HTR-8/SVneo (cell line): ENCODE data around the gene AJM1.
A peak's percentile ranks its signal among the peaks of the same experiment; 100 is the strongest.
"Not testable (repeated sequence)": the region's sequence is repeated elsewhere in the genome, so short reads cannot be mapped to it uniquely, and the experiment has no call there.

Source experiments
- DNase-seq: peaks from one replicate; pipeline ENCODE4 v3.0.0; 2011; ENCODE audit warnings: low spot score, mixed read lengths; ENCODE audit not compliant: insufficient read length
- FAIRE-seq: peaks from 2 replicates; lab custom pipeline; 2011; peaks lifted over from hg19 to GRCh38; lab: Jason Lieb, UNC

Gene AJM1

DNA sequence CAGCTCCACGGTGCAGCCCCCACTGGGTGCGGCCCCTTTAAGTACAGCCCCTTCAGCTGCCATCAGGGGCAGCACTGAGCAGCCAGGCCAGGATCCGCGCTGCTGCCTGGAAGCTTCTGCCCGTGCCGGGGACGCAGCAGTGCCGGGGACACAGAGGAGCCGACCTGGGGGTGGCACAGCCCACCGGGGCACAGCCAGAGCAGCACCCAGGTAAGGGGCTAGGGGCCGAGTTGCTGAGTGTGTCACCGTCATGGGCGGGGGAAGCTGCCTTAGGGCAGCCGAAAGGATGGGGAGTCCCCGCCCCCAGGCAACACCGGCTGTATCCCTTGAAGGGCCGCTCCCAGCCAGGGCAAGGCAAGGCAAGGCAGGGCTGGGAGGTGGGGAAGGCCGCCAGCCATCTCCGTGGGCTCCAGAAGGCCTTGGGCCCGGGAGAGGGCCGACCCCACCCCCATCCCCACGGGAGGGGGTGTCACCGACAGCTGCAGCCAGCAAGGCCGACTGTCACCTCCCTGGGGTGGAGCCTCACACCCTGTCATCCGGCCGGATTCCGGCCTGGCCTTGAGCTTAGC is at the start of gene AJM1:
AJM1 (plus strand) TSS at position 99 of the 569 bp plus-strand sequence. CDS start 1,937 bp downstream, outside the sequence.
- peak; percentile 66 for DNase-seq
- peak; percentile 80 for FAIRE-seq

DNA sequence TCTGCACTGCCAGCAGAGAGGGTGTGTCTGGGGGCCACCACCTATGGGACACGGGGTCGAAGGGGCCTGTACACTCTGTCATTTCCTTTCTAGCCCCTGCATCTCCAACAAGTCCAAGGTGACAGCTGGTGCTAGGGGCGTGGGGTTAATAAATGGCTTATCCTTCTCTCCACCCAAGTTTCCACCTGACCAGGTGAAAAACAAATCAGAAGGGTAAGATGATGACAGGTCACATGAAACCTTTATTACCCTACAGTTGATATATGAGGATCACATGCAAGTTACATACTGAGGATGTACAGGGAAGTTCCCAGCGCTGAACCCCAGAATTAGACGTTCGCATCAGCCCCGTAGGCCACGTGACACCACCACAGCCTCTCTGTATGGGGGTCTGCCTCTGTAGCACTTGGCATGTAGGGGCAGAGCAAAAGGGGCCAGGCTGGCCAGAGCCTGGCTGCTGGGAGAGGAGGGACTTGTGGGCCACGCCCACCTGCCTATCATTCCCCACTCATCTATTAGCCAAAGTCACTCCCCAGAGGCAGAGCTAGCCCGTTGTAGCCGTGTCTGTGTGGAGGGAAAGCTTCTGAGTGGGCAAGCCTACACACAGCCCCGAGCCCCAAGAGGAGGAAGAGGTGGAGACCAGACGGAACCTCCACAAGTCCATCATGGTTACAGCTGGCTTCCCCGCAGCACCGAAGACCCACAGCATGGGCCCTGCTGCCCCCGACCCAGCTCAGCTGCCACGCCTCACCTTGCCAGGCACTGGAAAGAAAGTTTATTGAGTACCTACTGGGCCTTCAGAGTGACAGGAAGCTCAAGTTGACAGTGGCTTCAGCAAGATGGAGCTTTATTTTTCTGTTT is 49.0 kb upstream of the AJM1 start:
- DNase-seq, result no peak

DNA sequence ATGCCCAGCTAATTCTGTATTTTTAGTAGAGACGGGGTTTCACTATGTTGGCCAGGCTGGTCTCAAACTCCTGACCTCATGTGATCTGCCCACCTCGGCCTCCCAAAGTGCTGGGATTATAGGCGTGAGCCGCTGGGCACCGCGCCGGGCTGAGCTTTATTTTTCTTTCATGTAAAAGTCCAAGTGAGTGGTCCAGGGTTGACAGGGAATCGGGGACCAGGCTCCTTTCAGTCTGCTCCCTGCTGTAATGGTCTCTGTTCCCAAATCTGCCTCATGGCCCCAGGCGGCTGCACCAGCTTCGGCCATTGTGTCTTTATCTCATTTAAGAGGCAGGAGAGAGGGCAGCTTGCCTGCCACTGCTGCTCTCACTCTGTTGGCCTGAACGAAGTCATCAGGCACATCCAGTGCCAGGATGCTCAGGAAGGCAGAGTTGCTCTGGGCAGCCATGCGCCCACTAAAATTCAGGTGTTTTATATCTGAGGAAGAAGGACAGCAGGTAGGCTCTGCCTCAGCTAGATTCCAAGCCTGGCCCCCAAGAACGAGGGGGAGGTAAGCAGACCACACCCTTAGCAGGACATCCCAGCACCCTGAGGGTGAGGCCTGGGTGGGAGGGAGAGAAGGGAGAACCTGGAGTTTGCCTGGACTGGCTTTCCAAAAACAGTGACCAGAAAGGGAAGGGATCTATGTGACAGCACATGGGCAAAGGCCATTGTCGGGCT is 47.8 kb upstream of the AJM1 start:
- no peak for DNase-seq
- FAIRE-seq, result no peak

More for the DNA sequence above, 49.0 kb upstream of the AJM1 start:
- no peak for FAIRE-seq

DNA sequence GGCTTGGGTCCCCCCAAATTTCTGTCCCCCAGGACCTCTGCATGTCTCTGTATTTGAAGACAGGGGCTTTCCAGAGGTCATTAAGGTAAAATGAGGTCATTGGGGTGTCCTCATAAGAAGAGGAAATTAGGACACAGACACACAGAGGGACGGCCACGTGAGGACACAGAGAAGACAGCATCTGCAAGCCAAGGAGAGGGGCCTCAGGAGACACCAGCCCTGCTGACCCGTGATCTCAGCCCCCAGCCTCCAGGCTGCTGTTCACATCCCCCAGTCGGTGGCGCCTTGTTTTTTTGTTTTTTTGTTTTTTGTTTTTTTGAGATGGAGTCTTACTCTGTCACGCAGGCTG is 47.3 kb upstream of the AJM1 start:
- FAIRE-seq, result no peak

DNA sequence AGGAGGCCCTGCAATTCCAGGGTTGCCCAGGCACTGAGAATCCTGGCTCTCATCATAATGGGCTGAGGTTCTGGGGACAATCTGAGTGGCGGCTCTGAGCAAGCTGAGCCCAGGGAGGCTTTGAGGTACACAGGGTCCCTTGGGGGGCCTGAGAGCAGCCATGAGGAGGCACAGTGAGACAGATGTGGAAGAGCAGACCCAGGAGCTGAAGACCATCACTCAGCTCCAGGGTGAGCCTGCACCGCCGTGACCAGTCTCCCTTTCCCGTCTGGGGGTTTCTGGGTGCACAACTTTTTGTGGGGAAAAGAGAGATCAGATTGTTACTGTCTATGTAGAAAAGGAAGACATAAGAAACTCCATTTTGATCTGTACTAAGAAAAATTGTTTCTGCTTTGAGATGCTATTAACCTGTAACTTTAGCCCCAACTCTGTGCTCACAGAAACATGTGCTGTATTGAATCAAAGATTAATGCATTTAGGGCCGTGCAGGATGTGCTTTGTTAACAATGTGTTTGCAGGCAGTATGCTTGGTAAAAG is 46.0 kb upstream of the AJM1 start, which contains the start of gene CCDC183:
CCDC183 (plus strand) TSS at position 101 of the 537 bp plus-strand sequence; CDS start at position 161, 60 bp downstream.
- FAIRE-seq (no peak), DNase-seq (no peak)

More for the DNA sequence above, 47.3 kb upstream of the AJM1 start:
- no peak for DNase-seq

DNA sequence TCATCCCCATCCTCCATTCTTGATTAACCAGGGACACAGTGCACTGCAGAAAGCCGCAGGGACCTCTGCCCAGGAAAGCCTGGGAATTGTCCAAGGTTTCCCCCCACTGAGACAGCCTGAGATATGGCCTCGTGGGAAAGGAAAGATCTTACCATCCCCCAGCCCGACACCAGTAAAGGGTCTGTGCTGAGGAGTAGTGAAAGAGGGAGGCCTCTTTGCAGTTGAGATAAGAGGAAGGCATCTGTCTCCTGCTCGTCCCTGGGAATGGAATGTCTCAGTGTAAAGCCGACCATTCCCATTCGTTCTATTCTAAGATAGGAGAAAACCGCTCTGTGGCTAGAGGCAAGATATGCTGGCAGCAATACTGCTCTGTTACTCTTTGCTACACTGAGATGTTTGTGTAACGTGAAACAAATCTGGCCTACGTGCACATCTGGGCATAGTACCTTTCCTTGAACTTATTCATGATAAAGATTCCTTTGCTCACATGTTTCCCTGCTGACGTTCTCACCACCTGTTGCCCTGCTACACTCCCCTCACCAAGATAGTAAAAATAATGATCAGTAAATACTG is 45.4 kb upstream of the AJM1 start:
- FAIRE-seq, DNase-seq: not testable (repeated sequence)

DNA sequence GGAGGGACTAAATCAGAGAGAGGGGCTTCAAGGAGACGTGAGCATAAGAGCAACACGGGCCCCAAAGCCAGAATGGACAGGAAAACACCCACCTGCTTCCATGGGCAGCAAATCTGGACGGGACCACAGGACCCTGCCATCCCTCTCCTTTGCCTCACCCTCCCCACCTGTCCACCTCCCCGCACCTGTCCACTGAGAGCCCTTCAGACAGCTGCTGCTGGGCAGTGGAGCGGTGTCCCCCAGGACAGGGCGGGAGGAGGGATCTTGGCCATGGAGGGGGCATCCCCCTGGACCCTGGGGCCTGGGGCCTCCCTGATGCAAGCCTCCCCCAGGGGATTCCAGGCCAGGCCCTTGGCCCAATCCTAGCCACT is 43.6 kb upstream of the AJM1 start:
- FAIRE-seq (no peak), DNase-seq (no peak)

DNA sequence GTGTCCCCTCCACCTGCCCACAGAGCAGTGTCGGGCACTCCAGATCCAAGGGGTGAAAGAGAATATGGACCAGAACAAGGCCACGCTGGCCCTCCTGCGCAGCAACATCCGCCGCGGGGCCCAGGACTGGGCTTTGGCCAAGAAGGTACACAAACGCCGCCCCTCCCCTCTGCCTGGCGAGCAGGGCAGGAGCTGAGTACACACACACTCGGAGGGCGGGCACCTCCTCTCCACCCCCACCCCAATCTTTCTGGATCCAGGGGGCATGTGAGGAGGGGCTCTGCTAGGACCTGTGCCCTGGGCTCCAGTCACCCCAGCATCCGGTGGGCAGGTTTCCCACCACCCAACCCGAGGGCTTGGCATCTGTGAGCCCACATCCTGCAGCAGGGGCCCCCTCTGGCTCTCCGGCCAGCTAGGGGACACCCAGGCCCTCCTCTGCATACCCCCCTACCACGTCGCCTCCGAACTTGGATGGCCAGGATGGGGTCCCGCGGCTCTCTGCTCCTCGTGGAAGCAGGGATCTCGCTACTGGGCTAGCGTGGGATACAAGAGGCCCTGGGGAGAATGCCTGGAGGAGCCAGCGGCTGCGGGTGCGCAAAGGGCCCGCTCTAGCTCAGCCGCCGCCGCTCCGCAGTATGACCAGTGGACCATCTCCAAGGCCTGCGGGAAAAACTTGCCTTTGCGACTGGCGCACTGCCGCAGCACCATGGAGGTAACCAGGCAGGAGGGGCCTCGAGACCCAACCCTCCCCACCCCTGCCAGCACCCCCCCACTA is 43.0 kb upstream of the AJM1 start:
- no peak for FAIRE-seq
- DNase-seq, result no peak

DNA sequence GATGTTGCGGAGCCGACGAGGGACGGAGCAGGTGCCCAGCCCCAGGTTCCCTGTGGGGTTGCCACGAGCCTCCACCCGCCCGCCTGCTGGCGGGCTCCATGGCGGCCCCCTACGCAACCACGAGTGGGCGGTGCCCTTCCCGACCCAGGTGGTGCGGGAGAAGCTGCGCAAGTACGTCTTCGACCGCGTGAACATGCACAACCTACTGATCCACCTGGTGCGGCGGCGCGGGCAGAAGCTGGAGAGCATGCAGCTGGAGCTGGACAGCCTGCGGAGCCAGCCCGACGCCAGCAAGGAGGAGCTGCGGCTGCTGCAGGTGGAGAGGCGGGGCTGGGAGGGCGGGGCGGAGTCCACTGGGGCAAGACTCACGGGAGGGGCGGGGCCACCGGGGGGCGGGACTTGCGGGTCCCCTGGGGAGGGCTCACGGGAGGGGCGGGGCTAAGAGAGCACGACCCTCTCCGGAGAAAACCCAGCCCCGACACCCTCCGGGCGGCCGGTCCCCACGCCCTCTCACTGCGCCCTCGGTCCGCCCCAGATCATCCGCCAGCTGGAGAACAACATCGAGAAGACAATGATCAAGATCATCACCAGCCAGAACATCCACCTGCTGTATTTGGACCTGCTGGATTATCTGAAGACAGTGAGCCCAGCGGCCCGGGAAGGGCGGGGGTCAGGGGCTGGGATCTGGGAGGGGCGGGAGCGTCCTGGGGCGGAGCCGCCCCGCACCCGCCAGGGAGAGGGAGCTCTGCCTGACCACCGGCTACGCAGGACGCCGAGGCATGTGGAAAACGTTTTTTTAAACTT is 42.2 kb upstream of the AJM1 start:
- FAIRE-seq (no peak), DNase-seq (peak; percentile 75)

DNA sequence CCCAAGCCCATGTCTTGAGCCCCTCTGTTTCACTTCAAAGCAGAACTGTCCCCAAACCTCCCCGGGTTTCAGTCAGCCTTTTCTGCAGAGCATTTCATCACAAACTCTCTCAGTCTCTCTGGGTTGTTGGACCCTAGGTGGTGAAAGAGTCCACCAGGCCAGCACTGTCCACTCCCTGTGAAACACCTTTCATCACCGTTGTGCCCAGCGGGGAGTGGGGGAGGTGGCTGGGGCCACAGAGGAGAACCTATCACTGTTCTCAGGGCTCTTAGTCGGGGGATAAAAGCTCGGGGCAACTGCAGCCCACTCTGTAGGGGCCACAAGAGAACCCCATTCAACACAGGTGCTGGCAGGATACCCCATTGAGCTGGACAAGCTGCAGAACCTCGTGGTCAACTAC is 40.0 kb upstream of the AJM1 start:
- FAIRE-seq, result no peak
- no peak for DNase-seq

DNA sequence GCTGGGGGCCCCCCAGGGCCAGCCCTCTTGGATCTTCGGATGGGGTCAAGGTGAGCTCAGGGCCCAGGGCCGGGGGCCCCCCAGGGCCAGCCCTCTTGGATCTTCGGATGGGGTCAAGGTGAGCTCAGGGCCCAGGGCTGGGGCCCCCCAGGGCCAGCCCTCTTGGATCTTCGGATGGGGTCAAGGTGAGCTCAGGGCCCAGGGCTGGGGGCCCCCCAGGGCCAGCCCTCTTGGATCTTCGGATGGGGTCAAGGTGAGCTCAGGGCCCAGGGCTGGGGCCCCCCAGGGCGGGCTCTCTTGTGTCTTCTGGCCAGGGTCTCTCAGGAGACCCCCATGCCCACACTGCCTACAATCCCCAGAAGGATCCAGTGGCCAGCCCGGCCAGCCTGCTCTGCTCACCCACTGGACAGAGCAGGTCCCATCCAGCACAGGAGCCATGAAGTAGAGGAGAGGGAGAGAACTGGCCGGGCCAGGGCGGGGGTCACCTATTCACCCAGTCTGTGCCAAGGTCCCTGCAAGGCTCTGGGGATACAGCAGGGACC is 39.2 kb upstream of the AJM1 start:
- FAIRE-seq, DNase-seq: not testable (repeated sequence)

DNA sequence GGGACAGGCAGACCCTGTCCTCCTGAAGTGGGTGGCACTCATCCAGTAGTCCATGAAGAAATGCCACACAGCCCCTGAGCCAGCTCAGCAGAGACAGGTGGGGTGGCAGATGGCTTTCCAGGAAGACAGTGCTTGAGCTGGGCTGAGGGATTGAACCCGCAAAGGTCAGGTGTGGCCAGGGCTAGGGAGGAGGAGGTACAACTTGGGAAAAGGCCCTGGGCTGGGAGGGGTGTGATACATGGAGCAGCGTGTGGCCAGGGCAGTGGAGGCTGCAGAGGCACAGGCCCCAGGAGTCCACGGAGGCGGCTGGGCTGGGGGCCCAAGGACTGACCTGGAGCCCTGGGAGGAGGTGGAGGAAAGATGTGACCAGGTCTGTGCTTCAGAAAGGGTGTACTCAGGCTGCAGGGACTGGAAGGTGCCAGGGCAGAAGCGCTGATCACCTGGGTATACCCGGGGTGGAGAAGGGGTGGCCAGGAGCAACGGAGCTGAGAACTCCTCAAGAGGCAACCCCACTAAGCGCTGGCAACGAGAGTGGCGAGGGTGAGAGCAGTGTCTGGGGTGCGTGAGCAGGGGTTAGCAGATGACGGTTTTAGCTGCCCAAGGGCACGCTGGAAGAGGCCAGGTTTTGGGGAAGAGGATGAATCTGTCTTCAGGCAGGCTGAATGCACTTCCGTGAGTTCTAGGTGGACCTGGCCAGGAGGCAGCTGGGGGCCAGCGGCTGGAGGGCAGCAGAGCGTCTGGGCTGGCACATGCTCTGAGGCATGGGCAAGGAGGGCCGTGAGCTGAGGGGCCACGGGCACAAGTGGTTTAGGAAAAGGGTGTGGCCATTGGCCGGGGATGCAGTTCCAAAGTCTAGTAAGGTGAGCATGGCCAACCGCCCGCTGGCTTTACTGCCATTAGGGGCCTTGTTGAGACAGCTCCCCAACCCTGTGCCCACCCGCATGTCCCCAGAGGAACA is 38.4 kb upstream of the AJM1 start:
- DNase-seq (no peak), FAIRE-seq (no peak)

DNA sequence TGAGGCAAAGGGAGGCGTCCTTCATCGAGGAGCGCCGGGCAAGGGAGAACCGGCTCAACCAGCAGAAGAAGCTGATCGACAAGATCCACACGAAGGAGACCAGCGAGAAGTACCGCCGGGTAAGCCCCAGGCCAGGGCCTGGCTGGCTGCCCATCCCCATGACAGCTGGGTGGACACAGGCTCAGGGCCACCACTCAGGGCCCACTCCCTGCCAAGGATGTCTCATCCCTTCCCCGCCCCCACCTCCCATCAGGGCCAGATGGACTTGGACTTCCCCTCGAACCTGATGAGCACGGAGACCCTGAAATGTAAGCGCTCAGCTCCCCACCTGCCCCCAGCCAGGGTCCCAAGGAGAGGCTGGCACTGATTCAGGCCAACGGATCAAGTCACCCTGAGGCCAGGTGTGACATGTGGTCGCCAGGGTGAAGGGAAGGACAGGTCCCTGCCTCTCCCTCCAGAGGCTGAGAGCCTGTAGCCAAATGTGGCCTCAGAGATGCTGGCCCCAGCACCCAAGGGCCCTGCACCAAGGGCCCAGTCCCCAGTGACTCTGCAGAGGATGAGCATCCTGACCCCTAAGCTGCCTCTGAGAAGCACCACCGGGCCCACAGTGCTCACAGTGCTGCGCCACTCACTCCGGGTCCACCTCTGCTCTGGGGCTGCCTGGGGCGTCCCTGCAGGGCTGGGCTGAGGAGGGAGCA is 37.6 kb upstream of the AJM1 start:
- DNase-seq (no peak), FAIRE-seq (no peak)

DNA sequence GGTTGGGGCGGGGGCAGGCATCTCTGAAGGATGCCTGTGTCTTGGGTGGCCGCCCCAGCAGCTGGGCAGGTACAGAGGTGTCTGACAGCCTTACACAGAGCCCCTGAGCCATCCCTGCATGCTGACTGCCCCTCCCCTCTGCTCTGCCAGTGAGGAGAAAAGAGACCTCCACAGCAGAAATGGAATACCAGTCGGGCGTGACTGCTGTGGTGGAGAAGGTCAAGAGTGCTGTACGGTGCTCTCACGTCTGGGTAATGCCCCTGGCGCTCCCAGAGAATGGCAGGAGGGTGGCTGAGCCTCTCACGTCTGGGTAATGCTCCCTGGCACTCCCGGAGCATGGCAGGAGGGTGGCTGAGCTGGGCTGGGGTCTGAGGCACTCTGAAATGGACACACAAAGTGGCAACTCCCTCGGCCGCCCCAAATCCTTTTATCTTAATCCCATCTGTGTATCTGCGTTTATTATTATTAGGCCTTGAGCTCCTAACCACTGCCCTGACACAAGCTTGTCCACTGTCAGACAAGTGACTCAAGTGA is 37.0 kb upstream of the AJM1 start:
- FAIRE-seq (no peak), DNase-seq (no peak)

DNA sequence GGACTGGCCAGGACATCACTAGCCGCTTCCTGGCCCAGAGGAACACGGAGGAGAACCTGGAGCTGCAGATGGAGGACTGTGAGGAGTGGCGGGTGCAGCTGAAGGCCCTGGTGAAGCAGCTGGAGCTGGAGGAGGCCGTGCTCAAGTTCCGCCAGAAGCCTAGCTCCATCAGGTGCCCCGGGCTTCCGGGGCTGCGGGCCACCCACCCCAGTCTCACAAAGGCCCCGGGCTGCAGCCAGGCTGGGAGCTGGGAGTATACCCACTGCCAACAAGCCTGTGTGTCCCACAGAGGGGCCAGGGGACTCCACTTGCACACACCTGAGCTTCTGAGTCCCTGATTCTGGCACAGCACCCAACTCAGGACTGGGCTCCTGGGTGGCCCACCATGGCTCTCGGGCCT is 36.2 kb upstream of the AJM1 start:
- FAIRE-seq, result no peak
- DNase-seq, result no peak

DNA sequence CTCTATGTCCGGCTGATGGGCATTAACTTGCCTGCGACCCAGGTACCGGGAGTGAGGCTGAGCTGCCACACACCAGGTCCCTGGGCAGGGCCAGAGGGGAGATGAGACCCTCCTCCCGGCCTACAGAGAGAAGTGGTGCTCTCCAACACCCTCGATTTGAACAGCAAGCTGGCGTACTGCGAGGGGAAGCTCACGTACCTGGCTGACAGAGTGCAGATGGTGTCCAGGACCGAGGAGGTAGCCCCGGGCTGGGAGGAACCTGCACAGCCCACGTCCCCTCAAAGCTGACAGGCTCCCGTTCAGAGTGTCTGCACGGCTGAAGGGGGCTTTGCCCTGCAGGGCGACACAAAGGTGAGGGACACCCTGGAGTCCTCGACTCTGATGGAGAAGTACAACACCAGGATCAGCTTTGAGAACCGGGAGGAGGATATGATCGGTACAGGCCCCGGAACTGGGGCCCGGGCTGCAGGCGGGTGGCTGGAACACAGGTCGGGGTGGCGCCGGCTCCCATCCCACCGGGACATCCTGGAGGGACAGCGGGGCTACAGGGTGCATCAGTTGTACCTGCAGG is 35.6 kb upstream of the AJM1 start:
- FAIRE-seq (no peak), DNase-seq (no peak)
